Neuronal stem cell (in vitro differentiated cells): ENCODE data around the gene GSTA1.
"Not testable (repeated sequence)": the region's sequence is repeated elsewhere in the genome, so short reads cannot be mapped to it uniquely, and the experiment has no call there.

Source experiments
- DNase-seq: peaks from one replicate; pipeline ENCODE4 v3.0.0-alpha.2; 2013; ENCODE audit warnings: low spot score
- H2AFZ ChIP-seq: one replicate; pipeline ENCODE4 v1.6.1; 2013; ENCODE audit warnings: mild to moderate bottlenecking, low read length, inconsistent platforms
- H2AK5ac ChIP-seq: 2 replicates; pipeline ENCODE4 v1.6.1; 2013; ENCODE audit warnings: low read depth, mild to moderate bottlenecking, inconsistent platforms, low read length, moderate library complexity, mixed read lengths
- H2BK120ac ChIP-seq: 2 replicates; pipeline ENCODE4 v1.6.1; 2013; ENCODE audit warnings: low read depth, mild to moderate bottlenecking, inconsistent platforms, low read length, moderate library complexity, mixed read lengths
- H2BK12ac ChIP-seq: one replicate; pipeline ENCODE4 v1.6.1; 2013; ENCODE audit warnings: low read length, inconsistent platforms
- H2BK15ac ChIP-seq: 2 replicates; pipeline ENCODE4 v1.6.1; 2013; ENCODE audit warnings: mild to moderate bottlenecking, low read length, inconsistent platforms, mixed read lengths
- H2BK5ac ChIP-seq: one replicate; pipeline ENCODE4 v1.6.1; 2013; ENCODE audit warnings: inconsistent platforms, mild to moderate bottlenecking, low read length, moderate library complexity
- H3K14ac ChIP-seq: one replicate; pipeline ENCODE4 v1.6.1; 2013; ENCODE audit warnings: low read length, inconsistent platforms
- H3K18ac ChIP-seq: 2 replicates; pipeline ENCODE4 v1.6.1; 2013; ENCODE audit warnings: low read length, inconsistent platforms
- H3K23ac ChIP-seq: 2 replicates; pipeline ENCODE4 v1.6.1; 2013; ENCODE audit warnings: low read depth, mild to moderate bottlenecking, mixed read lengths, low read length, inconsistent platforms; ENCODE audit not compliant: poor library complexity
- H3K27ac ChIP-seq: replicated peaks from 3 replicates; pipeline ENCODE4 v1.5.1; 2013; ENCODE audit warnings: low read length, inconsistent platforms
- H3K27me3 ChIP-seq, 3 experiments: 2 replicates each; pipeline ENCODE4 v1.6.1; 2013; ENCODE audit warnings: low read length in 3 of 3, mild to moderate bottlenecking in 2 of 3, inconsistent platforms in 1 of 3, low read depth in 1 of 3, mixed read lengths in 1 of 3, moderate library complexity in 1 of 3; ENCODE audit not compliant: control insufficient read depth in 3 of 3, insufficient read depth in 3 of 3
- H3K36me3 ChIP-seq, 2 donors: replicated peaks in 1 of 2; 2 replicates each; pipeline ENCODE4 v1.6.1; 2013; ENCODE audit warnings: low read length in 2 of 2; ENCODE audit not compliant: control insufficient read depth in 2 of 2, insufficient read depth in 2 of 2
- H3K4ac ChIP-seq: 2 replicates; pipeline ENCODE4 v1.6.1; 2013; ENCODE audit warnings: inconsistent platforms, mild to moderate bottlenecking, low read length, moderate library complexity
- H3K4me1 ChIP-seq, 2 donors: 1 replicate in 1 of 2; 2 replicates in 1 of 2; pipeline ENCODE4 v1.6.1; 2013; ENCODE audit warnings: low read length in 2 of 2, low read depth in 1 of 2; ENCODE audit not compliant: control insufficient read depth in 2 of 2, insufficient read depth in 1 of 2
- H3K4me2 ChIP-seq: one replicate; pipeline ENCODE4 v1.6.1; 2013; ENCODE audit warnings: mild to moderate bottlenecking, low read length, inconsistent platforms; ENCODE audit not compliant: insufficient read depth, poor library complexity, severe bottlenecking
- H3K4me3 ChIP-seq, 2 donors: 2 replicates each; pipeline ENCODE4 v1.5.1; 2013; ENCODE audit warnings: low read length in 2 of 2, mild to moderate bottlenecking in 2 of 2, inconsistent platforms in 1 of 2, moderate library complexity in 1 of 2
- H3K79me1 ChIP-seq: one replicate; pipeline ENCODE4 v1.6.1; 2013; ENCODE audit warnings: low read depth, mild to moderate bottlenecking, inconsistent platforms, low read length, moderate library complexity
- H3K9ac ChIP-seq: one replicate; pipeline ENCODE4 v1.6.1; 2013; ENCODE audit warnings: mild to moderate bottlenecking, low read depth, low read length, inconsistent platforms; ENCODE audit not compliant: poor library complexity
- H3K9me3 ChIP-seq, 2 donors: replicated peaks in 1 of 2; 2 replicates each; pipeline versions ENCODE3 to v1.6.1; 2013; ENCODE audit warnings: low read length in 2 of 2, mild to moderate bottlenecking in 2 of 2, inconsistent platforms in 1 of 2, low read depth in 1 of 2, mixed read lengths in 1 of 2, moderate library complexity in 1 of 2; ENCODE audit not compliant: control insufficient read depth in 2 of 2, insufficient read depth in 1 of 2
- H4K8ac ChIP-seq: one replicate; pipeline ENCODE4 v1.6.1; 2013; ENCODE audit warnings: low read depth, mild to moderate bottlenecking, inconsistent platforms, low read length, moderate library complexity
- H4K91ac ChIP-seq: one replicate; pipeline ENCODE4 v1.6.1; 2013; ENCODE audit warnings: low read length, low read depth, mild to moderate bottlenecking, inconsistent platforms; ENCODE audit not compliant: poor library complexity
- WGBS, 2 donors: extraction: QIAGEN DNeasy Blood & Tissue Kit; methylation state at CpG; one replicate each; pipeline ENCODE4 v1.1.7; 2013; ENCODE audit warnings: missing lambda C conversion rate in 2 of 2, mixed read lengths in 1 of 2; ENCODE audit not compliant: insufficient read length in 2 of 2, insufficient replicate concordance in 1 of 2; ENCODE audit errors: extremely low coverage in 2 of 2; 5-methylcytosine and 5-hydroxymethylcytosine counted together

Gene GSTA1

GRCh38 chr6:52840763-52841585 lies 37.4 kb upstream of the GSTA1 start, which contains the start of gene GSTA5:
GSTA5 (minus strand) TSS chr6:52840813.
- no peak within 1 kb of the TSS for H2BK15ac ChIP-seq
- no CpG with 5 or more reads among the region's 5 CpGs for WGBS, 2 donors

GRCh38 chr6:52839124-52840055 lies 35.8 kb upstream of the GSTA1 start:
- no peak overlapping the region for H2BK15ac ChIP-seq
- H3K9ac ChIP-seq = no peak overlapping the region
- H3K9me3 ChIP-seq = peaks cover 0 to 2% of the 10 kb centered on the region in 2 donors
- H4K91ac ChIP-seq = no peak overlapping the region
- no peak overlapping the region for H3K4me3 ChIP-seq
- H3K4me1 ChIP-seq = no peaks in the 10 kb centered on the region
- H2BK5ac ChIP-seq = no peak overlapping the region
- H2BK120ac ChIP-seq = no peak overlapping the region
- H2AFZ ChIP-seq = no peak overlapping the region
- no peak overlapping the region for H2AK5ac ChIP-seq
- H3K4ac ChIP-seq = no peak overlapping the region
- H3K27me3 ChIP-seq = no peaks in the 10 kb centered on the region
- no peaks in the 10 kb centered on the region for H3K36me3 ChIP-seq
- H4K8ac ChIP-seq = no peak overlapping the region
- H3K4me2 ChIP-seq = no peak overlapping the region
- H2BK12ac ChIP-seq = no peak overlapping the region
- H3K27ac ChIP-seq = no peak overlapping the region
- no peak overlapping the region for H3K14ac ChIP-seq
- H3K18ac ChIP-seq = no peak overlapping the region
- peak overlapping the region; percentile 17 for H3K23ac ChIP-seq
- no peaks in the 10 kb centered on the region for H3K79me1 ChIP-seq
- peak; percentile 48 for DNase-seq
- WGBS, 2 donors = no CpG with 5 or more reads among the region's 20 CpGs

More at GRCh38 chr6:52840763-52841585, 37.4 kb upstream of the GSTA1 start, which contains the start of gene GSTA5:
- Histone ChIP-seq H3K14ac (no peak within 1 kb of the TSS), H3K27me3 (no peaks in the 10 kb centered on the region), H2BK120ac (no peak within 1 kb of the TSS), H3K4me1 (peaks cover 0 to 4% of the 10 kb centered on the region in 2 donors), H3K36me3 (no peaks in the 10 kb centered on the region), H3K18ac (no peak within 1 kb of the TSS), H3K27ac (no peak within 1 kb of the TSS), H3K4me3 (no peak within 1 kb of the TSS), H2AK5ac (no peak within 1 kb of the TSS), H3K23ac (no peak within 1 kb of the TSS), H2BK12ac (no peak within 1 kb of the TSS), H4K8ac (no peak within 1 kb of the TSS), H3K4me2 (no peak within 1 kb of the TSS), H2BK5ac (no peak within 1 kb of the TSS), H3K9me3 (peaks cover 0 to 2% of the 10 kb centered on the region in 2 donors), H3K4ac (no peak within 1 kb of the TSS), H4K91ac (no peak within 1 kb of the TSS), H3K9ac (no peak within 1 kb of the TSS), H3K79me1 (no peaks in the 10 kb centered on the region), H2AFZ (no peak within 1 kb of the TSS)
- DNase-seq = no peak

- no peaks in the 10 kb centered on the region for H3K36me3 ChIP-seq
- no peak overlapping the region for H4K91ac ChIP-seq
- H2BK5ac ChIP-seq = no peak overlapping the region
- no peak overlapping the region for H3K9ac ChIP-seq
- H2BK15ac ChIP-seq = no peak overlapping the region
- no peak overlapping the region for H3K18ac ChIP-seq
- H3K14ac ChIP-seq = no peak overlapping the region
- no peak overlapping the region for H2AK5ac ChIP-seq
- H4K8ac ChIP-seq = no peak overlapping the region
- H3K4ac ChIP-seq = no peak overlapping the region
- no peak overlapping the region for H2BK120ac ChIP-seq
- H3K4me1 ChIP-seq = no peaks in the 10 kb centered on the region
- H2BK12ac ChIP-seq = no peak overlapping the region
- no peak overlapping the region for H3K4me3 ChIP-seq
- H3K79me1 ChIP-seq = no peaks in the 10 kb centered on the region
- H3K27me3 ChIP-seq = no peaks in the 10 kb centered on the region
- WGBS, 2 donors = no CpG with 5 or more reads among the region's 1 CpG
- H3K27ac ChIP-seq = no peak overlapping the region
- no peak overlapping the region for H3K23ac ChIP-seq
- H3K9me3 ChIP-seq = peaks cover 0 to 2% of the 10 kb centered on the region in 2 donors
- no peak overlapping the region for H3K4me2 ChIP-seq
- H2AFZ ChIP-seq = no peak overlapping the region
- DNase-seq = no peak
Observed at GRCh38 chr6:52834481-52834880, 30.9 kb upstream of the GSTA1 start.

GRCh38 chr6:52830869-52831268 lies 27.3 kb upstream of the GSTA1 start:
- H4K8ac ChIP-seq, H2AK5ac ChIP-seq, H3K4ac ChIP-seq, H2BK5ac ChIP-seq, H2BK15ac ChIP-seq, H3K27ac ChIP-seq, H3K9ac ChIP-seq, H3K36me3 ChIP-seq, H3K27me3 ChIP-seq, H3K4me2 ChIP-seq, H4K91ac ChIP-seq, H2AFZ ChIP-seq, H2BK12ac ChIP-seq, H3K79me1 ChIP-seq, H3K4me1 ChIP-seq, H2BK120ac ChIP-seq, H3K18ac ChIP-seq, DNase-seq, H3K14ac ChIP-seq, H3K9me3 ChIP-seq, H3K4me3 ChIP-seq, H3K23ac ChIP-seq: not testable (repeated sequence)
- no CpG with 5 or more reads among the region's 4 CpGs for WGBS, 2 donors
